C4-2B (cell line): ENCODE results near the gene ADIPOR1.
"Not testable (repeated sequence)": the region's sequence is repeated elsewhere in the genome, so short reads cannot be mapped to it uniquely, and the experiment has no call there.

Experiments used
- H3K27ac ChIP-seq: fragments of 450-650 bp; 2 replicates; pipeline ENCODE4 v1.5.1; 2017
- CTCF ChIP-seq: fragments of 450-650 bp; conservative IDR thresholded peaks from 2 replicates; pipeline ENCODE4 v1.5.1; 2017; ENCODE audit warnings: mild to moderate bottlenecking
- ZFX ChIP-seq: fragments of 450-650 bp; IDR thresholded peaks from 2 replicates; pipeline ENCODE4 v1.6.1; 2017

The ADIPOR1 gene

DNA sequence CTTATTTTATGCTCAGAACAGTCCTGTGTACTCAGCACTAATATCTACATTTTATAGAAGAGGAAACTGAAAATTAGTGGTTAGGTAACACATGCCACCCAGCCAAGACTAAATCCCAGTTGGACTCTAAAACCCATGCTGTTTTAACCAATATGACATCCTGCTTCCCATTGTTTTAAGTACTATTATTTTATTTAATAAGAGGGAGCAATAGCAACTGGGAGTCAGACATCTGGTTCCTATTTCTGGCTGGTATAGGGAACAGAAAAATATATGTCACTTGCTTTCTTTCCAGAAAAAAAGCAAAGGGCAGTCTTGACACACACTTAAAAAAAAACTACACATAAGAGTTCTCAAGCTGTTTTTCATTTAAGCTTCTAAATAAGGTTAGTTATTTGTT is 43.0 kb downstream of the ADIPOR1 start:
- no peak for TF ChIP-seq CTCF
- no peak for TF ChIP-seq ZFX
- no peak overlapping the region for H3K27ac ChIP-seq

DNA sequence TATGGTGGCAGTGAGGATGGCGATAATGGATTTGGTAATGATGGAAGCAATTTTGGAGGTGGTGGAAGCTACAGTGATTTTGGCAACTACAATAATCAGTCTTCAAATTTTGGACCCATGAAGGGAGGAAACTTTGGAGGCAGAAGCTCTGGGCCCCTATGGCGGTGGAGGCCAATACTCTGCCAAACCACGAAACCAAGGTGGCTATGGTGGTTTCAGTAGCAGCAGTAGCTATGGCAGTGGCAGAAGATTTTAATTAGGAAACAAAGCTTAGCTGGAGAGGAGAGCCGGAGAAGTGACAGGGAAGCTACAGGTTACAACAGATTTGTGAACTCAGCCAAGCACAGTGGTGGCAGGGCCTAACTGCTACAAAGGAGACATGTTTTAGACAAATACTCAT is 45.6 kb downstream of the ADIPOR1 start:
- H3K27ac ChIP-seq, result not testable (repeated sequence)

GRCh38 chr1:202909494-202909893 is 48.6 kb downstream of the ADIPOR1 start:
- H3K27ac ChIP-seq, result no peak overlapping the region
- TF ChIP-seq ZFX, result no peak
- TF ChIP-seq CTCF, result no peak

- no peak overlapping the region for H3K27ac ChIP-seq
- TF ChIP-seq ZFX, result no peak
- TF ChIP-seq CTCF, result no peak
Observed at GRCh38 chr1:202908998-202909397, 49.1 kb downstream of the ADIPOR1 start.

GRCh38 chr1:202905331-202905730 is 52.8 kb downstream of the ADIPOR1 start:
- TF ChIP-seq ZFX (no peak), CTCF (no peak)
- no peak overlapping the region for H3K27ac ChIP-seq

- not testable (repeated sequence) for H3K27ac ChIP-seq
Observed at GRCh38 chr1:202903808-202904207, 54.3 kb downstream of the ADIPOR1 start.

DNA sequence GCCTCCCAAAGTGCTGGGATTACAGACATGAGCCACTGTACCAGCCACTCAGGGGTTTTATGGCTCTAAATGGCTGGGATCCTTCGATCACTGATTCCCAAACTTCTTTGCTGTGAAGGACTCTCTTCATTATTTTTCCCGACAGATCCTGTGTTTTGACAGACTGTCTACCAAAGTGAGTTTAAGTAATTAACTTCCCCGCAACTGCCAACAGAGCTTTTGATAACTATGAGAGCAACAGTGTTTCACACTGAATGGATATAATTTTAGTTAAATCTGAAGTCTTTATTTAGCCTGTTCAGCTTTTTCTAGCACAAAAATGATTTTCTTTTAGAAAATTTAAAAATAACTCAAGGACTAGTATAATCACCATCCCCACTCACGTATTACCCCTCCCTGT is 56.6 kb downstream of the ADIPOR1 start:
- TF ChIP-seq CTCF (no peak), ZFX (no peak)
- H3K27ac ChIP-seq, result no peak overlapping the region

GRCh38 chr1:202892501-202892900 is 65.6 kb downstream of the ADIPOR1 start:
- no peak for TF ChIP-seq CTCF
- TF ChIP-seq ZFX, result no peak
- no peak overlapping the region for H3K27ac ChIP-seq
